NOMO-1 treated with dmso at 0.1 percent for 144 hours (cell line): Measurements from ENCODE around the gene IFT27.
"Not testable (repeated sequence)": the region's sequence is repeated elsewhere in the genome, so short reads cannot be mapped to it uniquely, and the experiment has no call there.

Experiments
- DNase-seq: peaks from one replicate; lab custom pipeline; 2025; ENCODE audit not compliant: unreplicated experiment; lab: John Stamatoyannopoulos, UW

IFT27 gene

GRCh38 chr22:36765943-36766450 lies 9.9 kb downstream of the IFT27 start:
- DNase-seq, result no peak

DNA sequence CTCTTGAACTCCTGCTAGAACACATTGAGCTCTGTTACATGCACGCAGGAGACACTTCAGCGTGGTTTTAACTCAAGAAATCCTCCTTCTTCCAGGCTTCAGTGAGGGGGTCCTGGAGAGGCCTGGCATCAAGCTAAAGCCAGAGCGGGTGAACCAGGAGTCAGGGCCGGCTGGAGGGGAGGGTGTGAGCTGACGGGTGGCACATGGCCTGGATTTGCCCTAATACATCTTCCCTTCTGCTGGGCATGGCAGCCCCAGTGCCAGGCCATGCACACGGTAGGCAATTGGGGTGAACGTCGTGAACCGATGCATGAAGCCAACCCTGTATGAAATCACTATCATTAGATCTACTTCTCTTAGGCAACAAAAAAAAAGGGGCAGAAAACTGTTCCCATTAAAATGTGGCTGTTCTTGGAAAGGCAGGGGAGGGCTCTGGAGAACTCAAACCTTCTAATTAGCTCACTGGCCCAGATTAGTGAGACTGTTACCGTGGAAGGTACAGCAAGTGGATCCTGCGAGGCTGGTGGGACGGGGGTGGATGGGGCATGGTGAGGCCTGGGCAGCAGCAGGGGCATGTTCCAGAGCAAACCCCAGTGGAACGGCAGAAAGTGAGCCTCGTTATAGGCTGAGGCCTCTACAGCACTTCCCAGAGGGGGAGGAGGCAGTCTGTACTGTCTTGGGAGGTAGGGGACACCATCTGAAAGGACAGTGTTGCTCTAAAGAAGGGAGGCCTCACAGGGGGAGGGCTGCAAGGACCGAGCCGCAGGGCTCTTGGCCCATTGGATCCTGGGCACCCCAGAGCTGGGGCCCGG lies 10.6 kb downstream of the IFT27 start:
- no peak for DNase-seq

DNA sequence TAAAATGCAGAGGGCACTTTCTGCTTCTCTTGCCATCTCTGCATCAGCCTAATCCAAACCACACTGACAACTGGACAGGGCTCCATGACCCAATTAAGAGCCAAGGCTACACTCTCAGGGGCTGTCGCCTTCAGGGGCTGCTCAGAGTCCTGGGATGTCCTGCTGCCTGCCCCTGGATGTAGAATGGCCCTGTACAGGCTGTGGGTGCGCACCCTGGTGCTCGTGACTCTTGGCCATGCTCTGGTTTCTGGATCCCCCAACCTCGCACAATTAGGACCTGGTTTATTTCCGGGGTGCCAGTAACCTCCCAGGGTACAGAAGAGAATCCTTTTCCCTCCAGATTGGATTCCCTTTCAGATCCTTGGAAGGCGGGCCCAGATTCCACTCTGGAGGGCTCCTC lies 11.3 kb downstream of the IFT27 start:
- no peak for DNase-seq

DNA sequence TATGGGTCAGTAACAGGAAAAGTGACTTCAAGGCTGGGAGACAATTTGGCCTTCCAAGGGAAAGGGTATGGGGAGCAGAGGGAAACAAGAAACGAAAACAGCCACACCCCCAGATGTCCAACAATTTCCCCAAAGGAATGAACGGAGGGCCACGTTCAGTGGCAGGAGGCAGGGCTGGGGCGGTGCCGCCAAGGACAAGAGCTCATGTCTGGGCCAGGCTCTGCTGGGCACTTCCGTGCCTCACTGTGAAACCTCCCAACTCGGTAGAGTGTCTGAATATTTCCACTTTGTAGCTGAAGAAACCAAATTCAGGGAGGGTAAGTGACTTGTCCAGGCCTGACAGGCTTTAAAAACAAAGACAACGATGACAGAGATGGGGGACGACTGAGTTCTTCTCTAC lies 11.9 kb downstream of the IFT27 start:
- DNase-seq, result no peak

- no peak for DNase-seq
Observed at GRCh38 chr22:36763576-36763975, 12.3 kb downstream of the IFT27 start.

DNA sequence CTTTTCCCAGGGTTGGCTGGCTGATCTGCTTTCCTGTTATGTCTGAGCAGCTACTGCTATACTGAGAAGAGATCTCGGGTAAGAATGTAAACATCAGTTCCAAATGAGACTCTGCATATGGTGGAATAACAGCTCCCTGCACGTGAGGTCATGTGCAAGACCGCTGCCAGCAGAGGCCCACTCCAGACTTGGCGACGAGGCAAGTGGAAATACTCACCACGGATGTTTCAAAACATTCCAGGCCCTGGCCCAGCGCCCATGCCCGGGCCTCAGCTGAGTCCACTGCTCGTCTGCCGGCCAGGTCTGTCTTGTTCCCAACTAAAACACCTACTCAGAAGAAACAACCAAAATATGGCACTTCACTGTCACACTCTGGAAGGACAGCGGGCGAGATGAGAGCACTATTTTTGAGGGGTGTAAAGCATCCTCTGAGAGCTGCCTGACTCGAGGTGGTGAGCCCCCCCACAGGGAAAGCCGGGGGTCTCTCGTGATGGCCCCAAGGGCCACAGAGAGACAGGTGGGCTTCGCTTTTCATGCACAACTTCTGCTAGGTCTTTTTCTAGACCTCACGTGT lies 13.1 kb downstream of the IFT27 start:
- DNase-seq, result no peak

GRCh38 chr22:36761553-36762240 lies 14.2 kb downstream of the IFT27 start:
- DNase-seq, result no peak

DNA sequence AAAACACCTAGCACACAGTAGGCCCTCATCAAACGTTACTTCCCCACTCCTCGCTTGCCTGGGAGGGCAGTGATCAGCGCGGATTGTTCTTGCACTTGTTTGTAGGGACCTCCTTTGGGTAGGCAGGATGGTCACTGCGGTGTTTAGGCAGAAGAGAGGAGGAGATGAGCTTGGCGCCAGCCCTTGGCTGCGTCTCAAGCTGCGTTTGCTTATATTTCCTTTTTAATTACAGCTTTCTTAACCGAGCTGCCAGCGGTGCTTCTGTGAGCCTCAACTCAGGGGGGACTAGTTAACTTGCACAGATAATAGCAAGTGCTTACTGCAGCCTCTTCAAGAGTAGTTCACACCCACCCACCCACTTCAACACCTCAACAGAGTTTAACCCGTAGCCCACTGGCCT lies 15.1 kb downstream of the IFT27 start:
- DNase-seq, result no peak

GRCh38 chr22:36759481-36760159 lies 16.3 kb downstream of the IFT27 start:
- no peak for DNase-seq

DNA sequence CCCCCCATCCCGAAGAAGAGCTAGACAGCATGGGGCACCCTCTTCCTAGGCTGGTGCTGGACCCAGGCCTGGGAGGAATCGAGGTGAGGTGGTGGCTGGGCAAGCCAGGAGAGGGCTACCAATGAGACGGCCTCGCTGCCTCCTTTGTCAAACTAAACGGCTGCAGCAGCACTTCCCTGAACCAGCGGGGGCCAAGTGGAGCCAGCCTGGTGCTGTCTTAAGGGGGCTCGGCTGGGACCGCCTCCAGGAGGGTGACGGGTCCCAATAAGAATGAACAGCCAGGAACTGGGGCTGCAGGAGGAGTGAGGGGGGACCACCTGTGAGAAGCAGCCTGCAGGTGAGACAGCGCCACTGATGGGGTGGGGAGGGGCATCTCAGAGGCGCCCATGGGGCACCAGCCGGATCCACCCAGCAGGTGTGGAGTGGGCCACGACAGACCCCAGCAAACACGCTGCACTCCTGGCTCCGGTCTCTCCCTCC lies 17.1 kb downstream of the IFT27 start:
- DNase-seq, result no peak

- DNase-seq, result peak; percentile 53
Observed at GRCh38 chr22:36757668-36758211, 18.2 kb downstream of the IFT27 start.

DNA sequence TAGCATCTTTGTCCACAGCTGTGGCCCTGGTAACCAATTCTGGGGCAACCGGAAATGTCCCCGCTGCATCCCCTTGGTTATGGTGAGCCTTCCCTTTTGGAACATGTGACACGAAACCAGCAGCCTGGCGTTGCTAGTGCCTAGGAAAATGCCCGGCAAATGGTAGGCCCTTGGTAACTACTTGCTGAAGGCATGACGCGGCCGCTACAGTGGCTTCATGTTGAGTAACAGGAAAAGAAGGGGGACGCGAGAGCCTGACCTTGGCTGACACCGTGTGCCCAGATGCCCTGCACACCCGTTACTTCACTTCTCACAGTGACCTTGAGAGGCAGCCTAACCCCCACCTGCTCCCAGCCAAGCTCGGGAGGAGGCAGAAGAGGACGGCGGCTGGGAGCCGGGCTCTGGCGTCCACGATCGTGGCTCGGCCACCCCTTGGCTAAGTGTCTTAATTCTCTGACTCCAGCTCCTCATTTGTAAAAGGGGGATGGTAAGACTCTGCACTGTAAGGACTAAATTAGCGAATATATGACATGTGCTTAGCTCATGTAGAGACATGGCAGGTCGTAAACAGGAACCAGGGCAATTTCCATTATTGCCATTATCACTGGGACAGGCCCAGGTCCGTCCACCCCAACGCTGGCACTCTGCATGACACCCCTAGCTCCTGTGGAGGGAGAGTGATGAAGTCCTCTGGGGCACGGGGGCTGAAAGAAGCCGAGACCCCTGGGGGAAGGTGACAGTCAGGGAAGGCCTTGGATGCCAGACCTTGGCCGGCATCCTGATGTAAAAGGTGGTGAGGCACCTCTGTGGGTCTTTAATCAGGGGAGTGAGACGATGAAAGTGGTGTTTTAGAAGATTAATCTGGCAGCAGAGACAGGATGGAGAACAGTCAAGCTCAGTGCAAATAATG lies 18.9 kb downstream of the IFT27 start:
- DNase-seq, result no peak

- DNase-seq, result no peak
Observed at GRCh38 chr22:36756031-36756430, 19.9 kb downstream of the IFT27 start.

DNA sequence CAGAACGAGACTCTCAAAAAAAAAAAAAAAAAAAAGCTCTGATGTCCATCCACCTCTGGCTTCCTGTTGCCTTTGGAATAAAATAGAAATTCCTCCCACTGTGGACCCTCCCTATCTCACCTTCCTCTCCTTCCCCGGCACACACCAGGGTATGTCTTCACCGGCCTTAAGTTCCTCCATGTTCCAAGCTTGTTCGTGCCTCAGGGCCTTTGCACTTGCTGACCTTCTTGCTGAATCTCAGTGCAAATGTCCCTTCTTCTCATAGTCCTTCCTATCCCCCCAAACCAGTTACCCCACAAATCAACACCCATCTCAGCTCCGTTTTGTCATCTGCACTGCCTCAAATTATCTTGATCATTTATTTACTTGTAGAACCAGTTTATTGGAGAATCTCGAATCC lies 20.6 kb downstream of the IFT27 start:
- no peak for DNase-seq

DNA sequence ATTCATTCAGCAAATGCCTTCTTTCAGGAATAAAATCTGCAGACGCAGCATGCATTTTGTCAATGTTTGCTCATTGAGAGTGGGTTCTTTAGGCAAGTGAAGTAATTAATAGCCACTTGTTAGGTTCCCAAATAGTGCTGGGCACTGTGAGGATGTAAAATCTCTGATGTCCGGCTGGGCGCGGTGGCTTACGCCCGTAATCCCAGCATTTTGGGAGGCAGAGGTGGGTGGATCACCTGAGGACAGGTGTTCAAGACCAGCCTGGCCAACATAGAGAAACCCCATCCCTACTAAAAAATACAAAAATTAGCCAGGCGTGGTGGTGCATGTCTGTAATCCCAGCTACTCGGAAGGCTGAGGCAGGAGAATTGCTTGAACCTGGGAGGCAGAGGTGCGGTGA lies 21.0 kb downstream of the IFT27 start:
- DNase-seq, result not testable (repeated sequence)

DNA sequence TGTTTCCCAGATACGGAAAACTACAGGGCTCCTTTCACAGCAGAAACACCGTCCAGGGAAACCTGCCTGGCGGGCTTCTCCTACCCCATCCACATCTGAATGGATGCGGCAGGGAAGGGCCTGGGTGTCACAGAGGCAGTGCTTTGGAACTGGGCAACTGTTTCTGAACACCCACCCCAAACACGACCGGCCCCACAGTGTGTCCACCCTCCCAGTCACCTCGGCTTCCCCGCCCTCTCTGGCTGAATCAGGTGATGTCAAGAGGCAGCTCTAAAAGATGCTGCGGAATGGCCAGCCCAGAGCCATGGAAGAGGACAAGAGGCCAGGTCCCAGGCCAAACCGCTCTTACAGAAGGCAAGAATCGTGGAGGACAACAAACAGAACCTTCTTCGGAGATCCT lies 22.0 kb downstream of the IFT27 start:
- no peak for DNase-seq

DNA sequence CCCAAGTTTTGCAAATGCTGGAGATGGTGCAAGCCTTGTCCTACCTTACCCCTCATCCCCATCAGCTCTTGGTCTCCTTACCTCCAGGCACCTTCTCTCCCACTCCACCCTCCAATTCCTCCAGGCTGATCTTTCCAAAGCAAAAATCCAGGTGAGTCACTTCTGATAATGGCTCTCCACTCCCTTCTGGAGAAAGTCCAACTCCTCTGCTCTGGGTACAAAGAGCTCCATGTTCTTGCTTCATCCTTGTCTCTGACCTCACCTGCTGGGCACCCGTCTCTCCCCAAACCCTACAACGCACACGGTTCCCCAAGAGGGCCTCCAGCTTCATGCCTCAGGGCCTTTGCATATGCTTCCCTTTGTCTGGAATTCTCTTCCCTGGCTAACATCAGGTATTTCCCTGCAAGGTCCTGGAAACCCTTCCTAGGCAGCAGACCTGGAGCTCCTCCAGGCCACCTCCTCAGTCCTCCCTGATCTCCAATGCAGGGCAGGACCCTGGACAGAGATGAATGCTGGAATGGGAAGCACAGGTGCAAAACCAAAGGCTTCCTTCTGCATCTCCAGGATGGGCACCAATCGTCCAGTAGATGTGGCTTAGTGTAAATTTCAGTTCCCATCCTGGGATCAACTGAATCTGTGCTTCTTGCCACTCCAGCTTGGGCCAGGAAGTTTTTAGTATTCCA lies 22.7 kb downstream of the IFT27 start:
- DNase-seq, result no peak

GRCh38 chr22:36746375-36746970 lies 29.4 kb downstream of the IFT27 start:
- DNase-seq, result no peak
